Rectal smooth muscle tissue (tissue), 1 donor: ENCODE measurements around the gene CTNNA3.
"Not testable (repeated sequence)": the region's sequence is repeated elsewhere in the genome, so short reads cannot be mapped to it uniquely, and the experiment has no call there.

ENCODE experiments used
- H3K27ac ChIP-seq: one replicate; pipeline ENCODE4 v1.7.0; 2013; ENCODE audit warnings: low read depth, low read length, inconsistent platforms
- H3K27me3 ChIP-seq: one replicate; pipeline ENCODE4 v1.7.0; 2013; ENCODE audit warnings: low read length; ENCODE audit not compliant: control insufficient read depth, insufficient read depth
- H3K36me3 ChIP-seq: one replicate; pipeline ENCODE4 v1.7.0; 2013; ENCODE audit warnings: low read length; ENCODE audit not compliant: control insufficient read depth, insufficient read depth
- H3K4me1 ChIP-seq: one replicate; pipeline ENCODE4 v1.7.0; 2013; ENCODE audit warnings: low read length; ENCODE audit not compliant: control insufficient read depth, insufficient read depth
- H3K4me3 ChIP-seq: one replicate; pipeline ENCODE4 v1.7.0; 2013; ENCODE audit warnings: low read length
- H3K9ac ChIP-seq: one replicate; pipeline ENCODE4 v1.7.0; 2013; ENCODE audit warnings: low read length

Gene CTNNA3

GRCh38 chr10:67471022-67471421, 225.0 kb downstream of the CTNNA3 start:
- H3K4me3 ChIP-seq = no peak overlapping the region
- H3K9ac ChIP-seq = no peak overlapping the region
- no peaks in the 10 kb centered on the region for H3K4me1 ChIP-seq
- H3K27ac ChIP-seq = no peak overlapping the region
- no peaks in the 10 kb centered on the region for H3K27me3 ChIP-seq
- H3K36me3 ChIP-seq = no peaks in the 10 kb centered on the region

- H3K36me3 ChIP-seq = no peaks in the 10 kb centered on the region
- no peaks in the 10 kb centered on the region for H3K27me3 ChIP-seq
- H3K4me3 ChIP-seq = no peak overlapping the region
- H3K9ac ChIP-seq = no peak overlapping the region
- no peaks in the 10 kb centered on the region for H3K4me1 ChIP-seq
- no peak overlapping the region for H3K27ac ChIP-seq
Measured at GRCh38 chr10:67464278-67464677, 231.7 kb downstream of the CTNNA3 start.

- H3K4me1 ChIP-seq = no peaks in the 10 kb centered on the region
- H3K27me3 ChIP-seq = no peaks in the 10 kb centered on the region
- no peak overlapping the region for H3K9ac ChIP-seq
- H3K36me3 ChIP-seq = no peaks in the 10 kb centered on the region
- no peak overlapping the region for H3K4me3 ChIP-seq
- no peak overlapping the region for H3K27ac ChIP-seq
Measured at GRCh38 chr10:67452892-67453291, 243.1 kb downstream of the CTNNA3 start.

- no peaks in the 10 kb centered on the region for H3K36me3 ChIP-seq
- H3K4me3 ChIP-seq = no peak overlapping the region
- no peaks in the 10 kb centered on the region for H3K4me1 ChIP-seq
- H3K27ac ChIP-seq = no peak overlapping the region
- H3K9ac ChIP-seq = no peak overlapping the region
- no peaks in the 10 kb centered on the region for H3K27me3 ChIP-seq
Measured at GRCh38 chr10:67438605-67439304, 257.2 kb downstream of the CTNNA3 start.

GRCh38 chr10:67433276-67433675, 262.7 kb downstream of the CTNNA3 start:
- Histone ChIP-seq H3K27ac (no peak overlapping the region), H3K9ac (no peak overlapping the region), H3K4me3 (no peak overlapping the region), H3K36me3 (no peaks in the 10 kb centered on the region), H3K27me3 (no peaks in the 10 kb centered on the region), H3K4me1 (no peaks in the 10 kb centered on the region)

GRCh38 chr10:67402620-67403019, 293.4 kb downstream of the CTNNA3 start:
- Histone ChIP-seq H3K4me1 (no peaks in the 10 kb centered on the region), H3K27me3 (no peaks in the 10 kb centered on the region), H3K9ac (no peak overlapping the region), H3K4me3 (no peak overlapping the region), H3K36me3 (no peaks in the 10 kb centered on the region), H3K27ac (no peak overlapping the region)

- Histone ChIP-seq H3K9ac (no peak overlapping the region), H3K4me3 (no peak overlapping the region), H3K27me3 (no peaks in the 10 kb centered on the region), H3K27ac (no peak overlapping the region), H3K4me1 (no peaks in the 10 kb centered on the region), H3K36me3 (no peaks in the 10 kb centered on the region)
Measured at GRCh38 chr10:67401711-67402110, 294.3 kb downstream of the CTNNA3 start.

GRCh38 chr10:67386841-67387533, 309.0 kb downstream of the CTNNA3 start:
- H3K4me1 ChIP-seq, H3K27ac ChIP-seq, H3K9ac ChIP-seq, H3K36me3 ChIP-seq, H3K4me3 ChIP-seq, H3K27me3 ChIP-seq: not testable (repeated sequence)

- Histone ChIP-seq H3K9ac (no peak overlapping the region), H3K4me1 (no peaks in the 10 kb centered on the region), H3K27ac (no peak overlapping the region), H3K36me3 (no peaks in the 10 kb centered on the region), H3K4me3 (no peak overlapping the region), H3K27me3 (no peaks in the 10 kb centered on the region)
Measured at GRCh38 chr10:67386260-67386659, 309.7 kb downstream of the CTNNA3 start.

GRCh38 chr10:67385566-67385965, 310.4 kb downstream of the CTNNA3 start:
- H3K4me3 ChIP-seq = no peak overlapping the region
- no peaks in the 10 kb centered on the region for H3K4me1 ChIP-seq
- no peak overlapping the region for H3K9ac ChIP-seq
- no peaks in the 10 kb centered on the region for H3K27me3 ChIP-seq
- H3K27ac ChIP-seq = no peak overlapping the region
- H3K36me3 ChIP-seq = no peaks in the 10 kb centered on the region

- Histone ChIP-seq H3K27me3 (no peaks in the 10 kb centered on the region), H3K9ac (no peak overlapping the region), H3K27ac (no peak overlapping the region), H3K4me1 (no peaks in the 10 kb centered on the region), H3K4me3 (no peak overlapping the region), H3K36me3 (no peaks in the 10 kb centered on the region)
Measured at GRCh38 chr10:67385089-67385488, 310.9 kb downstream of the CTNNA3 start.

GRCh38 chr10:67331121-67331910, 364.7 kb downstream of the CTNNA3 start:
- Histone ChIP-seq H3K9ac (no peak overlapping the region), H3K27me3 (no peaks in the 10 kb centered on the region), H3K36me3 (no peaks in the 10 kb centered on the region), H3K4me3 (no peak overlapping the region), H3K27ac (no peak overlapping the region), H3K4me1 (no peaks in the 10 kb centered on the region)
